Ovary (tissue), 3 donors: ENCODE data around the gene LTB4R2.

ENCODE experiments used
- CTCF ChIP-seq, 3 donors: fragments of 450-650 bp in 2 of 3; fragments of 200-600 bp in 1 of 3; IDR thresholded peaks; one replicate each; pipeline versions ENCODE4 v1.5.1 to v1.8.0; 2016 to 2022; ENCODE audit warnings: antibody characterized with exemption in 3 of 3, mild to moderate bottlenecking in 1 of 3
- POLR2A ChIP-seq: fragments of 450-650 bp; IDR thresholded peaks from one replicate; pipeline ENCODE4 v1.6.1; 2017; ENCODE audit warnings: antibody characterized with exemption, mild to moderate bottlenecking, moderate library complexity
- donor health status: DM: no; HTN: no; CAD: no.

DNA sequence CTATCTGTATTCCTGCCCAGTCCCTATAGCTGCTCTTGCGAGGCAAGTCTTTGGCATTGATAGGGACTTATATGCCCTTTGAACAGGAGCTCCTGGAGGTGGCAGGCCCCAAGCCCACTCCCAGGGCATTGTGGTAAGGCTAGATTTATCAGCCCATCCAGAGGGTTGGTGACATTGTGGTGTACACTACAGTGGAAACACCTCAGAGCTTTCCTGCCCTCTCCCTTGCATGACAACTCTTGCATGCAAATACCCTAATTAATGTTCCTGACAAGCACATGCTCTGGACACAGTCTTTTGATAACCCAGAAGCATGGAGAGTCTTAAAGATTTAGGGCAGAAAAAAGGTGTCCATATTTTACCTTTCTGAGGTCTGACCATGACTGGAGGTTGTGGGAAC lies 30.7 kb downstream of the LTB4R2 start:
- no peak for TF ChIP-seq CTCF (IDR thresholded peaks at IDR 0.05)
- no peak for TF ChIP-seq POLR2A
